Kidney tubule cell (primary cell): Measurements from ENCODE around the gene RNU6-1.

ENCODE experiments used
- DNase-seq: peaks from one replicate; pipeline ENCODE4 v3.0.0-alpha.2; 2018; ENCODE audit warnings: low spot score

Gene RNU6-1

DNA sequence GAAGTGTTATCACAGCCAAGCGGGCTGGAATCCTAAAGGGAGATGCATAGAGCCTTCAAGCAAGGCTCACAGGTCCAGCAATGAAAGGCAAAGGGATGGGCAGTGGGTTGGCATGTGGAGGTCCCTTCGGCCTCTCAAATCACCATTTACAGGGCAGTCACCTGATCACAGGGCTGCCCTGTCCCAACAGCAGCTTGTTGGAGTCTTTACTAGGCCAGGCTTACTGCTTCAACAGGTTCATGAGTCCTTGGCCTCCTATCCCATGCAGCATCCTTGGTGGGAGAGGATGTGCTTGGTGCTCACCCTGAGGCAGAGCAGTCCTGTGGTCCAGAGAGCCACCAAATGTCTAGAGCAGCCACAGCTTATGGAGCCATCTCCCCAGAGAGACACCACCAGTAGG lies 38.7 kb downstream of the RNU6-1 start:
- DNase-seq = no peak

DNA sequence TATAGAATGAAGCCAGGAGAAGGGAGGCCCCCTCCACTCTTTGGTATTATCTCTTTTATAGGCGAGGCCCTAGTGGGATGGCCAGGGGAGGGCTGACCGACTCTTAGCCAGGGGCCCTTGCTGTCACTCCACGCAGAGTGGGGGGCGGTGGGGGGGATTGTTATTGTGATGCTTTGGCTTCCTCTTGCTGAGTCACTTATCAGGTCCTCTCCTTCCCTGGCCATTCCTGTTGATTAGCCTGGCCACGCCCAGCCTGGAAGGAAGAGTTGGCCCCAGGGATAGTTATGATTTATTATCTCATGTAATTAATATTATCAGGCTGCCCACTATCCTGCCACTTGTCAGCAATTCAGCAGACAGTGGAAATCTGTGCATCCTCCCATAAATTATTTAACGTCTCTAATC lies 40.0 kb downstream of the RNU6-1 start:
- no peak for DNase-seq

DNA sequence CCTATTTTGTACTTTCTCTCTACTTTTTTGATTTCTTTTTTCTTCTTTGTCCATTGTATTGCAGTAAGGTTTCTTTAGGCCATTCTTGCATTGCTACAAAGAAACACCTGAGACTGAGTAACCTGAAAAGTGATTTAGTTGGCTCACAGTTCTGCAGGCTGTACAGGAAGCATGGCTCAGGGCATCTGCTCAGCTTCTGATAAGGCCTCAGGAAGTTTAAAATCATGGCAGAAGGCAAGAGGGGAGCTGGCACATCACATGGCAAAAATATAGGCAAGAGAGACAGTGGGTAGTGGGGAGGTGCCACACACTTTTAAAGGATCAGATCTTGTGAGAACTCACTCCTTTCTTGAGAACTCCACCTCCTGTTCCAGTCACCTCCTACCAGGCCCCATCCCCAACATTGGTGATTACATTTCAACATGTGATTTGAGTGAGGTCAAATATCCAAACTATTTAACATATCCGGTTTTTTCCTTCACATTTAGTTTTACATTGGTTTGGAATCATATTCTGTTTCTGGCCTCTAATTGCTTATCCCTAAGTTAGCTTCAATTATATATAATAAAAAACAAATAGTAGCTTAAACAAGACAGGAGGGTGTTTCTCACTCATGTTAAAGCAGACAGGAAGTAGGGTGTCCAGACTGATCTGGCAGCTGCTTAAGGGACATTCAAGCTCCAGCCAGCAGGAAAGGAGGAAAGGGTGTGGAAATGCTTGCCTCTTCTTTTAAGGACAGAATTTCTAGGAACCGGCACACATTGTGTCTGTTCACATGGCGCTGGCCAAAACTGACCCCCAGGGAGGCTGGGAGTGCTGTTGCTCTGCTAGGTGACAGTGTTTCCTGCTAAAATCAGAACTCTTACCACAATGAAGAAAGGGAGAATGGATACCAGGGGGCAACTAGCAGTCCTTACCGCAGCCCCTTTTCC lies 43.4 kb downstream of the RNU6-1 start:
- no peak for DNase-seq

DNA sequence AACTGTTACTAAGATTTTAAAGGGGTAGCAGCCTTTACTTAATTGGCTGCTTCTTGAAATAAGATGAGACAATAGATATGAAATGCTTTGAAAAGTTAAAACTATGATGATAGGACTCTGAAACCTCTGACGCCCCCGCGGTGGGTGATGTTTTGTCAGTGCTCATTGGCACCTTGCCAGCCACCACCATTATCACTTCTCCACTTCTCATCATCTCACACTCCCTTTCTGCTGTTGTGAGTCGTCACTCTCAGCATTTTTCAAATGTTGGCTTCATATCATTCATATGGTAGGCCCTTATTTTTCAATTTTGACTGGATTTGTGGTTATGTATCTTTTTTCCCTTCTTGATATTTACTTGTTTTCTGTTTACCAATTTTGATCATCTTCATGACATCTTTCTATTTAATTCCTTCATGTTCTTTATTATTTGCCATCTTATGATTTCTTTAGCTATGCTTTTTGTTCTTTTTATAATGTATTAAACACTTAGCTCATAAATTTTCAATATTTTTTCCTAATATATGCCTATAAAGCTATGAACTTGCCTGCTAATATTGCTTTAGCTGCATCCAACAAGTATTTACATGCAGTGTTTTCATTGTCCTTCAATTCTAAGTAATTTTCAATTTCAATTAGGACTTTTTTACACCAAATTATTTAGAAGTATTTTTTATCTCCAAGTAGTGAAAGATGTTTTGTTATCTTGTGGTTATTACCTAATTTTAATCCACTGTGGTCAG lies 44.8 kb downstream of the RNU6-1 start:
- no peak for DNase-seq

DNA sequence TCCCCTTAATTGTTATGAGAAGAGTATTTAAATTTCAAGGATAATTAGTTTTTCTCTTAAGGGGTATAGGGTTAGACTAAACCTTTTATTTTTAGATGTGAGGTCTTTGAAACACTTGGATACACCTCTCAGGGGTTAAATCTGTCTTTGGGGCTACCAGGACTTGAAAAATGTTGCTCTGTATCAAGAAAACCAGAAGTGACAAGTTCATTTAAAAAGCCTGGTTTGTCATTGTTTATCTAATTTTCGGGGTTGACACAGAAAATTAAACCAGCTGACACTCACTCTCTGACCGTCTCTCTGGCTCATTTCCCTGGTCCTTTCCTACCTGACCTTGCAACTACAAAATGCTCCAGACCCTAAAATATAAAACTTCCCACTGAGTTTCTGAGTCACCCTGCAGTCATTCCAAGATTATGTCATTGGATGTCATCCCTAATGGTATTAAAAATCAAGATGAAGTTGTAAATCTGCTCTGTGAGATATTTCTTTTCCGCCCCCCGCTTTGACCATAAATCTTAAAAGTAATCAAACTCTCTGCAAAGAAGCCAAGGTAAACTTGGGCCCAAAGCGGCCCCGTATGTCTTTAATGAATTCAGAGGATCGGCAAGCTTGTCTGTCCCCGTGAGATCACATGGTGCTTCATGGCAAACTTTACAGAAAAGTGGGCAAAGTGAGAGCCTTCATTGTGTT lies 47.4 kb downstream of the RNU6-1 start:
- DNase-seq = peak; percentile 27

DNA sequence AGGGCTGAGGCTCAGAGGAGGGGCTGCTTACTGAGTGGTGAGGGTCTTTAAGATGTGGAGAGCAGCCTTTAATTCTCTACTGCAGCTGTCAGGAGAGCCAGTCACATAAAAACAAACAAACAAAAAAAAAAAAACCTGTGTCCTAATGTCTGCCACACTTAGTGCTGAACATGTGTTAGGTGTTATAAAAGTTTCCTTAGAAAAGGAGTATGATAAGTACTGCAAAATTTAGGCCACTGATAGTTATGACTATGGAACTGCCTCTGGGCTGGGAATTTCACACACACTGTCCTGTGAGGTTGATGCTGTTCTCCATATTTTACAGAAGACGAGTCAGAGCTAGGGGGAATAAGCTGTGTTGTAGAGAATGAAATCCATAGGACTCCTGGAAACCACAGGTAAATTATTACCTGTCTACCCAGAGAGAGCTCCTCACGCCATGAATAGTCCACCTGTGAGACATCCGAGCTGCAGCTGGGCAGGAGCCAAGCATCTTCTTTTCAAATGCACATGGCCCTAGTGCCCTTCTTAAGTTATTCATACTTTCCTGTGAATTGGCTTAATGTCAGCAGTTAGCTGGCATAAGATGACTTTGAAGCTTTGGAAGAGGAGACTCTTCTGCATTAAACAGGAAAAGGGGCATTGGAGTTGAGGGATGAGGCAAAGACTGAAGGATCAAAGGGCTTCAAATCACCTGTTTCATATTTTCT lies 49.1 kb downstream of the RNU6-1 start:
- peak; percentile 88 for DNase-seq
